Left lung (tissue), 10 donors: ENCODE measurements around the gene GTF3C5. TPM values are rescaled to one million over a fixed set of nuclear protein-coding genes. Genes with fewer than 3 reads are reported as not detected.

Experiments
- ATAC-seq: fragments of 200-7000 bp; cut with Tn5 transposase; one replicate; pipeline ENCODE4 v1.9.1; 2020; ENCODE audit warnings: moderate library complexity
- DNase-seq, 4 donors: peaks; one replicate each; pipeline ENCODE4 v3.0.0-alpha.2; 2013 to 2020
- H3K27ac ChIP-seq, 2 donors: fragments of 200-600 bp; sonication (generic) in 1 of 2; one replicate each; pipeline versions ENCODE4 v1.5.0 to v1.8.0; 2020 to 2021
- H3K27me3 ChIP-seq, 2 donors: fragments of 200-600 bp; sonication (generic) in 1 of 2; one replicate each; pipeline versions ENCODE4 v1.5.0 to v1.8.0; 2020 to 2021
- H3K36me3 ChIP-seq, 2 donors: fragments of 200-600 bp; sonication (generic) in 1 of 2; one replicate each; pipeline versions ENCODE4 v1.5.0 to v1.8.0; 2020 to 2021
- H3K4me1 ChIP-seq, 2 donors: fragments of 200-600 bp; one replicate each; pipeline ENCODE4 v1.8.0; 2021
- H3K4me3 ChIP-seq, 2 donors: fragments of 200-600 bp; sonication (generic) in 1 of 2; one replicate each; pipeline versions ENCODE4 v1.5.0 to v1.8.0; 2020 to 2021; ENCODE audit warnings: mild to moderate bottlenecking in 1 of 2
- H3K9me3 ChIP-seq, 2 donors: fragments of 200-600 bp; sonication (generic) in 1 of 2; one replicate each; pipeline versions ENCODE4 v1.5.0 to v1.8.0; 2020 to 2021
- intact Hi-C, 2 donors: fragments of 100-400 bp; cut with DNase I; formaldehyde crosslinking; loops; one replicate each; pipeline versions ENCODE4 v1.11.2 to v1.14.2; 2022
- microRNA-seq, 2 donors: library from miRNA; unstranded; fragments of <30 nt; microRNA quantifications; one replicate each; pipeline ENCODE4, GENCODE V29; 2019
- polyA plus RNA-seq, 6 donors: library from polyadenylated mRNA; unstranded; fragments of 120-200 nt; gene quantifications; one replicate each; pipeline ENCODE4 v1.2.1, GENCODE V29; 2013; ENCODE audit not compliant: insufficient read length in 6 of 6
- total RNA-seq, 2 donors: library from RNA; stranded (reverse); fragmentation: NEBNext Ultra II Directional; extraction: Animal tissue kit (Norgen Biotek cat#: 25700); gene quantifications; one replicate each; pipeline ENCODE4 v1.2.1, GENCODE V29; 2021
- TF ChIP-seq, protein P1 (sequence below), 2 donors: fragments of 200-600 bp; sonication (generic) in 1 of 2; IDR thresholded peaks; one replicate each; pipeline versions ENCODE4 v1.5.0 to v1.8.0; 2021; ENCODE audit warnings: antibody characterized with exemption in 2 of 2
- donor health status: DM: no; HTN: yes; CAD: no.
- donor health status: DM: no; HTN: no; CAD: no.

The GTF3C5 gene
- total and polyA plus RNA-seq, 8 donors = 37.3 to 69.5 (median 66.1) TPM

DNA sequence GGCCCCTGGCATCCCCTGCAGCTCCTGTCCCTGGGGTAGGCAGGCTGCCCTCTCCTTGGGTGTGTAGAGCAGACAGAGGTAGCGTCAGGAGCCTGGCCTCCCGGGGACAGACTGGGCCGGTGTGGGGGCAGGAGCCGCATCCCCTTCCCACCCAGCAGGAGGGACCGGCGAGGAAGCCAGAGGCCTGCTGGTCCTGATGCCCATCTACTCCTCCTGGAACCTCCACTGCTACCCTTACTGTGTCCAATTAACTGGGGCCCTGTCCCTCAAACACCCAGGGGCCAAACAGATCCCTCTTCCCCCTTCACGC lies 74.6 kb downstream of the GTF3C5 start:
- DNase-seq = peak in 2 of 4 donors; percentile 27 to 71
- Histone ChIP-seq H3K9me3 (no peaks in the 10 kb centered on the region), H3K27me3 (no peaks in the 10 kb centered on the region), H3K36me3 (peaks cover 0 to 98% of the 10 kb centered on the region in 2 donors), H3K4me1 (peaks cover 0 to 8% of the 10 kb centered on the region in 2 donors), H3K4me3 (no peak overlapping the region), H3K27ac (no peak overlapping the region)
- TF ChIP-seq, protein P1, sequence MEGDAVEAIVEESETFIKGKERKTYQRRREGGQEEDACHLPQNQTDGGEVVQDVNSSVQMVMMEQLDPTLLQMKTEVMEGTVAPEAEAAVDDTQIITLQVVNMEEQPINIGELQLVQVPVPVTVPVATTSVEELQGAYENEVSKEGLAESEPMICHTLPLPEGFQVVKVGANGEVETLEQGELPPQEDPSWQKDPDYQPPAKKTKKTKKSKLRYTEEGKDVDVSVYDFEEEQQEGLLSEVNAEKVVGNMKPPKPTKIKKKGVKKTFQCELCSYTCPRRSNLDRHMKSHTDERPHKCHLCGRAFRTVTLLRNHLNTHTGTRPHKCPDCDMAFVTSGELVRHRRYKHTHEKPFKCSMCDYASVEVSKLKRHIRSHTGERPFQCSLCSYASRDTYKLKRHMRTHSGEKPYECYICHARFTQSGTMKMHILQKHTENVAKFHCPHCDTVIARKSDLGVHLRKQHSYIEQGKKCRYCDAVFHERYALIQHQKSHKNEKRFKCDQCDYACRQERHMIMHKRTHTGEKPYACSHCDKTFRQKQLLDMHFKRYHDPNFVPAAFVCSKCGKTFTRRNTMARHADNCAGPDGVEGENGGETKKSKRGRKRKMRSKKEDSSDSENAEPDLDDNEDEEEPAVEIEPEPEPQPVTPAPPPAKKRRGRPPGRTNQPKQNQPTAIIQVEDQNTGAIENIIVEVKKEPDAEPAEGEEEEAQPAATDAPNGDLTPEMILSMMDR (IDR thresholded peaks at IDR 0.05) = no peak
- ATAC-seq = no peak
- intact Hi-C loops = no loop called here

DNA sequence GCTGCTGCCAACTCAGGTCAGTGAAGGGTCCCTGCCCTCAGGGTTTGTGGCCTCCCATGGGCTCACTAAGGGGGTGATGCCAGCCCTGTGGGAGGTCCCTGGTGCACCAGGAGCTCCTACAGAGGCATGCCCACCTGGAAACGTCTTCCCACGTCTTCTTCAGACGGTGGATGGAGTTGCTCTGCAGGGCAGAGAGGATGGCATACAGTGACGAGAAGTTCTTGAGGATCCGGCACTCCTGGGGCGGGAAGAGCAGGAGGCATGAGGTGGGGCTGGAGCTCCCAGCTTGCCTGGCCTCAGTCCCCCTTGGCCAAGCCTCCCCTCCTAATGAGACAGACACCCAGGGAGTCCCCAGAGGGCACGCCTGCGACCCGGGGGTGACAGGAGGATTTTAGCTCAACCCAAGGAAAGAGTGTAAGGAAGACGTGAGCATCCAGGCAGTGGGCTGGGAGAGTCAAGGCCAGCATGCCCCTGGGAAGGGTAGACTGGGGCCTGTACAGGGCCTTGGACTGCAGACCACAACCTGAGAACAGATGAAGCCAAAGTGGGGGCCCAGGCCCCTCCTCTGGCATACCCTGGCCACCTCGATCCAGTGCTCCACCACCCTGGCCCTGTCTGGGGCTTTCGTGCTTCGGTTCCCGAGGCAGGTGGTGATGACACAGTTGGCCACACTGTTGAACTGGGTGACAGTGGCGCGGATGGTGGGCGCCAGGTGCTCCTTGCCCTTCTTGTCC lies 75.9 kb downstream of the GTF3C5 start:
- no peaks in the 10 kb centered on the region for H3K9me3 ChIP-seq
- DNase-seq (peak in 2 of 4 donors; percentile 28 to 47), ATAC-seq (no peak)
- H3K4me3 ChIP-seq = no peak overlapping the region
- H3K36me3 ChIP-seq = peaks cover 0 to 98% of the 10 kb centered on the region in 2 donors
- intact Hi-C loops = no loop called here
- TF ChIP-seq, protein P1 (IDR thresholded peaks at IDR 0.05) = no peak
- H3K27ac ChIP-seq = no peak overlapping the region
- H3K4me1 ChIP-seq = peaks cover 0 to 14% of the 10 kb centered on the region in 2 donors
- H3K27me3 ChIP-seq = no peaks in the 10 kb centered on the region

- DNase-seq (peak in 1 of 4 donors; percentile 49), ATAC-seq (no peak)
- TF ChIP-seq, protein P1 (IDR thresholded peaks at IDR 0.05) = no peak
- Histone ChIP-seq H3K4me1 (peaks cover 0 to 20% of the 10 kb centered on the region in 2 donors), H3K4me3 (no peak overlapping the region), H3K27me3 (no peaks in the 10 kb centered on the region), H3K9me3 (no peaks in the 10 kb centered on the region), H3K36me3 (peaks cover 0 to 95% of the 10 kb centered on the region in 2 donors), H3K27ac (no peak overlapping the region)
- intact Hi-C loops = no loop called here
Measured at GRCh38 chr9:133107245-133107722, 76.5 kb downstream of the GTF3C5 start.

Small RNAs within 50 kb of the gene (microRNA-seq; reads per million reads assigned to microRNA genes)
- gene MIR6877 = 0.34 to 2.2 reads per million in 2 donors

Other genes with a start within 250 kb of the GTF3C5 start
- 1 to 10 TPM in 1 of 2 donors, under 1 TPM in 1; 0.55 to 1.9 TPM for gene AK8, start 152.7 kb upstream of the GTF3C5 start, total RNA-seq
- 1 to 10 TPM; 1.1 to 3.6 (median 3.0) TPM for gene AK8, start 152.7 kb upstream of the GTF3C5 start, polyA plus RNA-seq
- 1 to 10 TPM; 6.9 to 7.8 TPM for gene SPACA9, start 152.1 kb upstream of the GTF3C5 start, total RNA-seq
- 10 to 100 TPM in 4 of 6 donors, 1 to 10 TPM in 2; 8.4 to 13.4 (median 10.9) TPM for gene SPACA9, start 152.1 kb upstream of the GTF3C5 start, polyA plus RNA-seq
- gene TSC1, start 86.4 kb upstream of the GTF3C5 start, total RNA-seq = 10 to 100 TPM; 45.7 to 48.0 TPM
- 10 to 100 TPM; 44.4 to 60.3 (median 52.3) TPM for gene TSC1, start 86.4 kb upstream of the GTF3C5 start, polyA plus RNA-seq
- gene GFI1B, start 52.3 kb upstream of the GTF3C5 start, total RNA-seq = under 1 TPM; 0.18 to 0.90 TPM
- gene GFI1B, start 52.3 kb upstream of the GTF3C5 start, polyA plus RNA-seq = 1 to 10 TPM in 5 of 6 donors, under 1 TPM in 1; 0.77 to 1.4 (median 1.3) TPM
- gene CEL, start 31.0 kb downstream of the GTF3C5 start, total RNA-seq = 1 to 10 TPM in 1 of 2 donors, under 1 TPM in 1; 0.47 to 1.1 TPM
- gene CEL, start 31.0 kb downstream of the GTF3C5 start, polyA plus RNA-seq = 1 to 10 TPM; 1.5 to 2.6 (median 2.2) TPM
- 10 to 100 TPM; 56.4 to 58.9 TPM for gene RALGDS, start 90.2 kb downstream of the GTF3C5 start, total RNA-seq
- gene RALGDS, start 90.2 kb downstream of the GTF3C5 start, polyA plus RNA-seq = 10 to 100 TPM; 43.5 to 54.3 (median 48.2) TPM
- 10 to 100 TPM; 22.2 to 45.1 TPM for gene GBGT1, start 132.9 kb downstream of the GTF3C5 start, total RNA-seq
- gene GBGT1, start 132.9 kb downstream of the GTF3C5 start, polyA plus RNA-seq = 1 to 10 TPM; 2.7 to 5.7 (median 4.6) TPM
- not detected for gene OBP2B, start 178.3 kb downstream of the GTF3C5 start, total RNA-seq
- not detected for gene OBP2B, start 178.3 kb downstream of the GTF3C5 start, polyA plus RNA-seq
- gene ABO, start 244.2 kb downstream of the GTF3C5 start, total RNA-seq = 1 to 10 TPM; 5.7 to 7.9 TPM
- 1 to 10 TPM; 2.6 to 6.3 (median 4.3) TPM for gene ABO, start 244.2 kb downstream of the GTF3C5 start, polyA plus RNA-seq